GM13976 (cell line): Measurements from ENCODE around the gene EGR4.

Experiments used
- DNase-seq: peaks from one replicate; pipeline ENCODE4 v3.0.0; 2012; ENCODE audit warnings: low spot score
- CTCF ChIP-seq: IDR thresholded peaks from 2 replicates; pipeline ENCODE4 v1.5.1; 2012; ENCODE audit warnings: borderline replicate concordance, mild to moderate bottlenecking; ENCODE audit not compliant: insufficient read depth; ENCODE audit errors: extremely low read depth, missing control alignments, control extremely low read depth
- in situ Hi-C: fragments of 300-500 bp; cut with MboI; formaldehyde crosslinking; loops from one replicate; pipeline ENCODE4 v1.12.0; 2022; ENCODE audit warnings: low sequenced_read_pairs, mixed read lengths, inconsistent platforms; ENCODE audit not compliant: unreplicated experiment

The EGR4 gene

GRCh38 chr2:73269686-73270465 lies 23.5 kb downstream of the EGR4 start:
- in situ Hi-C loops, result no loop called here
- DNase-seq, result peak; percentile 20
- no peak for TF ChIP-seq CTCF

GRCh38 chr2:73268830-73269685 lies 24.3 kb downstream of the EGR4 start:
- TF ChIP-seq CTCF, result peak; percentile 8
- DNase-seq, result peak; percentile 91
- in situ Hi-C loops, result no loop called here

- DNase-seq, result peak; percentile 31
- TF ChIP-seq CTCF, result no peak
- in situ Hi-C loops, result no loop called here
These were observed 24.9 kb downstream of the EGR4 start for GRCh38 chr2:73268366-73268829.

- no peak for TF ChIP-seq CTCF
- in situ Hi-C loops, result no loop called here
- no peak for DNase-seq
These were observed 26.3 kb downstream of the EGR4 start for GRCh38 chr2:73267008-73267407.

GRCh38 chr2:73266061-73266901 lies 27.1 kb downstream of the EGR4 start:
- TF ChIP-seq CTCF, result no peak
- in situ Hi-C loops, result no loop called here
- DNase-seq, result peak; percentile 17
